Measurements from ENCODE around the gene MTRF1.

- TF ChIP-seq, protein P1, sequence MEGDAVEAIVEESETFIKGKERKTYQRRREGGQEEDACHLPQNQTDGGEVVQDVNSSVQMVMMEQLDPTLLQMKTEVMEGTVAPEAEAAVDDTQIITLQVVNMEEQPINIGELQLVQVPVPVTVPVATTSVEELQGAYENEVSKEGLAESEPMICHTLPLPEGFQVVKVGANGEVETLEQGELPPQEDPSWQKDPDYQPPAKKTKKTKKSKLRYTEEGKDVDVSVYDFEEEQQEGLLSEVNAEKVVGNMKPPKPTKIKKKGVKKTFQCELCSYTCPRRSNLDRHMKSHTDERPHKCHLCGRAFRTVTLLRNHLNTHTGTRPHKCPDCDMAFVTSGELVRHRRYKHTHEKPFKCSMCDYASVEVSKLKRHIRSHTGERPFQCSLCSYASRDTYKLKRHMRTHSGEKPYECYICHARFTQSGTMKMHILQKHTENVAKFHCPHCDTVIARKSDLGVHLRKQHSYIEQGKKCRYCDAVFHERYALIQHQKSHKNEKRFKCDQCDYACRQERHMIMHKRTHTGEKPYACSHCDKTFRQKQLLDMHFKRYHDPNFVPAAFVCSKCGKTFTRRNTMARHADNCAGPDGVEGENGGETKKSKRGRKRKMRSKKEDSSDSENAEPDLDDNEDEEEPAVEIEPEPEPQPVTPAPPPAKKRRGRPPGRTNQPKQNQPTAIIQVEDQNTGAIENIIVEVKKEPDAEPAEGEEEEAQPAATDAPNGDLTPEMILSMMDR (conservative IDR thresholded peaks at IDR 0.05; ENCODE audit: low read length) = no peak
- no peak for TF ChIP-seq EZH2phosphoT487 (IDR thresholded peaks at IDR 0.05; ENCODE audit: borderline replicate concordance)
Measured at GRCh38 chr13:41274881-41275280, 11.5 kb upstream of the MTRF1 start.
